Measurements from ENCODE around the gene RRAS2.

RRAS2 gene

GRCh38 chr11:14380125-14380936, 21.3 kb upstream of the RRAS2 start:
- H3K9ac ChIP-seq = no peak overlapping the region
- peak overlapping the region; percentile 78 for H3K4me2 ChIP-seq (ENCODE audit: low read length)
- H3K27ac ChIP-seq = peak overlapping the region; percentile 85
- H3K36me3 ChIP-seq (ENCODE audit: control insufficient read depth, insufficient read depth, low read length) = no peaks in the 10 kb centered on the region
- TF ChIP-seq CTCF (IDR thresholded peaks at IDR 0.05) = no peak
- H3K4me1 ChIP-seq = peaks cover 3% of the 10 kb centered on the region
- H3K79me2 ChIP-seq = no peaks in the 10 kb centered on the region
- peak overlapping the region; percentile 53 for H3K4me3 ChIP-seq (ENCODE audit: low read depth, low read length)
- no peaks in the 10 kb centered on the region for H3K9me3 ChIP-seq (ENCODE audit: control insufficient read depth, low read length)
- no peaks in the 10 kb centered on the region for H3K27me3 ChIP-seq (ENCODE audit: control insufficient read depth, insufficient read depth, low read length)
- H2AFZ ChIP-seq = peak overlapping the region; percentile 87

- Histone ChIP-seq H3K4me1 (peaks cover 3% of the 10 kb centered on the region), H3K9me3 (ENCODE audit: control insufficient read depth, low read length) (no peaks in the 10 kb centered on the region), H3K79me2 (no peaks in the 10 kb centered on the region), H2AFZ (no peak overlapping the region), H3K27me3 (ENCODE audit: control insufficient read depth, insufficient read depth, low read length) (no peaks in the 10 kb centered on the region), H3K36me3 (ENCODE audit: control insufficient read depth, insufficient read depth, low read length) (no peaks in the 10 kb centered on the region), H3K27ac (no peak overlapping the region), H3K4me2 (ENCODE audit: low read length) (no peak overlapping the region), H3K9ac (no peak overlapping the region), H3K4me3 (ENCODE audit: low read depth, low read length) (no peak overlapping the region)
- TF ChIP-seq CTCF (IDR thresholded peaks at IDR 0.05) = no peak
These were observed 19.2 kb upstream of the RRAS2 start for GRCh38 chr11:14378171-14378570.

GRCh38 chr11:14376920-14377319, 17.9 kb upstream of the RRAS2 start:
- TF ChIP-seq CTCF (IDR thresholded peaks at IDR 0.05) = no peak
- Histone ChIP-seq H3K79me2 (no peaks in the 10 kb centered on the region), H3K4me2 (ENCODE audit: low read length) (no peak overlapping the region), H2AFZ (no peak overlapping the region), H3K9me3 (ENCODE audit: control insufficient read depth, low read length) (no peaks in the 10 kb centered on the region), H3K4me1 (peaks cover 3% of the 10 kb centered on the region), H3K27ac (no peak overlapping the region), H3K4me3 (ENCODE audit: low read depth, low read length) (no peak overlapping the region), H3K36me3 (ENCODE audit: control insufficient read depth, insufficient read depth, low read length) (no peaks in the 10 kb centered on the region), H3K27me3 (ENCODE audit: control insufficient read depth, insufficient read depth, low read length) (no peaks in the 10 kb centered on the region), H3K9ac (no peak overlapping the region)

- no peaks in the 10 kb centered on the region for H3K4me1 ChIP-seq
- no peak for TF ChIP-seq CTCF (IDR thresholded peaks at IDR 0.05)
- no peaks in the 10 kb centered on the region for H3K79me2 ChIP-seq
- no peaks in the 10 kb centered on the region for H3K9me3 ChIP-seq (ENCODE audit: control insufficient read depth, low read length)
- H3K27ac ChIP-seq = no peak overlapping the region
- H3K27me3 ChIP-seq (ENCODE audit: control insufficient read depth, insufficient read depth, low read length) = no peaks in the 10 kb centered on the region
- no peak overlapping the region for H2AFZ ChIP-seq
- no peak overlapping the region for H3K4me3 ChIP-seq (ENCODE audit: low read depth, low read length)
- H3K36me3 ChIP-seq (ENCODE audit: control insufficient read depth, insufficient read depth, low read length) = no peaks in the 10 kb centered on the region
- no peak overlapping the region for H3K4me2 ChIP-seq (ENCODE audit: low read length)
- H3K9ac ChIP-seq = no peak overlapping the region
These were observed 16.2 kb upstream of the RRAS2 start for GRCh38 chr11:14374922-14375830.

Measured in parathyroid adenoma (tissue), 2 donors.